GM11168 (cell line): ENCODE data around the gene USE1.

ENCODE experiments used
- in situ Hi-C: fragments of 300-500 bp; cut with MboI; formaldehyde crosslinking; loops from one replicate; pipeline ENCODE4 v1.12.0; 2022; ENCODE audit warnings: low sequenced_read_pairs; ENCODE audit not compliant: unreplicated experiment

USE1 gene

GRCh38 chr19:17249887-17250548 is 34.9 kb downstream of the USE1 start:
- in situ Hi-C loops: no loop called here

DNA sequence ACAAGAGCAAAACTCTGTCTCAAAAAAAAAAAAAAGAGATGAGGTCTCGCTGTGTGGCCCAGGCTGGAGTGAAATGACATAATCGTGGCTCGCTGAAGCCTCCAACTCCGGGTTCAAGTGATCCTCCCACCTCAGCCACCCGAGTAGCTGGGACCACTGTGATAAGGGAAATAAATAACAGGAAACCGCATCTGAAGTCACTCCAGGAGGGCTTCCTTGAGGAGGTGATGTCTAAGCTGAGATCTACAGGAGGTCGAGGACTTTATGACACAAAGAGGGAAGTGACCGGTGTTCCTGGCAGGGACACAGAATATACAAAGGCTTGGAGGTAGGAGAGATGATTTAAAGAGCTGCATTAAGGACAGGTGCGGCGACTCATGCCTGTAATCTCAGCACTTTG is 39.5 kb downstream of the USE1 start:
- in situ Hi-C loops: no loop called here

DNA sequence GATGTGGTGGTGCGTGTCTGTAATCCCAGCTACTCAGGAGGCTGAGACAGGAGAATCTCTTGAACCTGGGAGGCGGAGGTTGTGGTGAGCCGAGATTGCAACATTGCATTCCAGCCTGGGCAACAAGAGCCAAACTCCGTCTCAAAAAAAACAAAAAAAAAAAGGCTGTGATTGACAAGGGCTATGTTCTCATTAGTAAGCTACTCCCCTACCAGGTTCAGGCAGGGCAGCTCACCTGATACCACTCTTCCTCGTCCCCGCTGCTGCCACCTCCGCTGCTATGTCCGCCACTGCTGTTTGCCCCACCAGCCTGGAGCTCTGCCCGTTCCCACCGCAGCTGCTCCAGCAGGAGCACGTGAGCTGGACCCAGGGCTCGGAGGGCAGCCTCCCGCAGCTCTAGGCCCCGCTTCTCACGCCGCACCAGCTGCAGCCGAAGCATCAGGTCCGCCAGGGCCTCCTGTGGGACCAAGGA is 40.0 kb downstream of the USE1 start:
- in situ Hi-C loops: no loop called here

DNA sequence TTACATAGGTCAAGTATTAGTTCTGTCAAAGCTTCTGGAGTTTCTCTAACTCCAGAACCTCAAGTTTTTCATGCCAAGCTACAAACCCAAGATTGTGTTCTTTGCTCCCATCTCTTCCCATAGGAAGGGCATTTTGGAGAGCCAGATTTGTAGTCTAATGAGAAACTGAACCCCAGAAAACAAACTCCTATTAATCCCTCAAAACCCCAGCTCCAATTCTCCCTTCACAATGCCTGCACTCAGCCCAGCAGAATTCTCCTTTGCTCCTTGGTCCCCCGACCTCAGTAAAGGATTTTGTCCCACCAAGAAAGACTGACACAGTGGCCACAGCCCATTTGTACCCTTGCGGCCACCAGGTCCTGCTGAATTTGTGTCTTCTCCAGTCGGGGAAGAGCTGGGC is 41.0 kb downstream of the USE1 start:
- in situ Hi-C loops: no loop called here

DNA sequence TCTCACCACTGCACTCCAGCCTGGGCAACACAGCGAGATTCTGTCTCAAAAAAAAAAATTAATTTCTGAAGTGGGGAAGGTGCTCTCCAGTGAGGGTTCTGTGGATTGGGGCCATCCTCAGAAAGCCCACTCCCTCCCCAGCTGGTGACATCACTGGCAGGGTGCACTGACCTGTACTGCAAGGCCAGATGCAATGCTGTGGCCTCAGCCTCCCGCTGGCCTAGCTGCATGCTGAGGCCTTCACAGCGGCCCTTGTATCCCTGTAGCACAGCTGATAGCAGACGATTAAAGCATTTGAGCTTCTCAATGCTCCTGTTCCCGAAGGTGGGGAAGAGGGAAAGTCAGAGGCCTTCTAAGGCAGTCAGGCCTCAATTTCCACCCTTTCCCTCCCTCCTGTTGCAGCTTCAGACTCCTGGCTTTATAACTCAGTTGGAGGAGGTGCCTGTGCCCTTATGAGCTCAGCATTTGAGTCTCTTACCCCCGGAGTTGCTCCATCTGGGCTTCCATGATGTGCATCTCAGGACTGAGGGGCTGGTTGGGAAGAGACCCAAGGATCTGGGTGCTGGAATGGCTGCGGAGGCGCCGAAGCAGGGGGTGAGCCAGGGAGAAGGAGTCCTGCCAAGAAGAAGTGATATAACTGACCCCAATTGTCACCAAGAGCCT is 44.1 kb downstream of the USE1 start:
- in situ Hi-C loops: no loop called here

DNA sequence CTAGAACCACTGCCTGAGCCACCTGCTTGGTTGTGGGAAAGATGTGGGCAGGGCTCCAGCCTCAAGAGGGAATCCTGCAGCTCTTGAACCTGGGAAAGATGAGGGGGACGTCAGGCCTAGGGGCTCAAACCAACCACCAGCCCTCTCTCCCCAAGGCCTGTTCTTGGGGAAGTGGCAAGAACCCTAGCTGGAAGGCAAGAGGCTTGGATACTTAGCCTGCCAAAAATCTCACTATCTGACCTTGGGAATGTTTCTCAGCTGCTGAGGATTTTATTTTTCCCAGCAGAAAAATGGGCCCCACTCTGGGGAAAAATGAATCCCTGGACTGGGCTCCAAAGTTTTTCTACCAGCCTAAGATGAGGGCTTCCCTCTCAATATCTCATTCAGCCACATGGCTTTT is 44.8 kb downstream of the USE1 start:
- in situ Hi-C loops: no loop called here

GRCh38 chr19:17260842-17261325 is 45.7 kb downstream of the USE1 start:
- in situ Hi-C loops: no loop called here

DNA sequence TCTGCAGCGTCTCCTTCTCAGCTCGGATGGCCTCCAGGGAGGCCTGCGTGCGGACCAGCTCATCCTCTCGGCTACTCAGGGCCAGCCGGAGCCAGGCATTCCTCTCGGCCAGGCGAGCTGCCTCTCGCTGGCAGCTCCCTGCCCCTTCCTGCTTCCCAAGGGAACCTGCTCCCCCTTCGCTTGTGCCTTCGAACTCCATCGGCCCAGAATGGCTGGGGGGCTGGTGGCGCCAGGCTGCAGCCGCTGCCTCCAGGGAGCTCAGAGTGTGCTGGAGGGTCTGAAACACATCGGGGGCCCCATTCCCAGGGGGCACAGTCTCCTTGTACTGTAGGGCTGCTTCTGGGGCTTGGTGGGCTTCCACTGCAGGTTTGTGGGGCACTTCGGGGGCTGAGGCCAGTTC is 47.4 kb downstream of the USE1 start:
- in situ Hi-C loops: no loop called here

DNA sequence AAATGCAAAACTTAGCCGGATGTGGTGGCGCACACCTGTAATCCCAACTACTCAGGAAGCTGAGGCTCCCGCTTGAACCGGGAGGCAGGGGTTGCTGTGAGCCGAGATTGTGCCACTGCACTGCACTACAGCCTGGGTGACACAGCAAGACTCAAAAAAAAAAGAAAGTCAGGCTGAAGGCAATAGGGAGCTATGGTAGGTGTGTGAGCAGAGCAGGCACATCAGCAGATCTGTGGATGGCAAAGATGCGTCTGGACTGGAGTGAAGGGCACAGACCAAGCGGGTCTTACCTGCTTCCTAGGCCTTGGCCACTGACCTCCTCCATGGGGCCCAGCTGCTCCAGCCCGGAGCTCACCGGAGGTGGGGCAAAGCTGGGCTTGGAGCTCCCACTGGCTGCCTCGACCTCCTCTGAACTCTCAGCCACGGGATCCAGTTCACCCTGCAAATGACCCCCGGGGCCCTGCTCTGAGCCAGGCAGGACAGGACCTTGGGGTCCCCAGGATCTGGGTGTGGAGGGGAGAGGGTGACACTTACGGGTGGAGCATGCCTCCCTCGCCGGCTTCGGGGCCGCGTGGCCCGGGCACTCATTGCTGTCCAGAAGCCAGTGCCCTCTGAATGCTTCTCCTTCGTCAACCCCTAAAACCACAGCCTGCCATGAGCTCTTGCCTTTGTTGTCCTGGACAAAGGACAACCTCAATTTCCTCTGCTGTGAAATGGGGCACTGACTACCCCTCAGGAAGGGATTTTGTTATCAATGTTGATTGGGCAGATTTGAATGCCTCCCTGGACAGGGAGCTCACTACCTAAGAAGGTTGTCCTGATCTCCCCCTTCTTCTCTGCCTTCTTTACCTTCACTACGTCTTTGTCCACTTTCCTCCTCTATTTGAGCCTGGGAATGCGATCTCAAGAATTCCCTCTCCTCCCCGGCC is 48.8 kb downstream of the USE1 start:
- in situ Hi-C loops: no loop called here

- in situ Hi-C loops: no loop called here
These were observed 49.5 kb downstream of the USE1 start, which contains the start of gene USHBP1 for GRCh38 chr19:17264641-17264979. USHBP1 (minus strand) TSS chr19:17264745; CDS start chr19:17264299, 446 bp downstream.

GRCh38 chr19:17266026-17266425 is 50.9 kb downstream of the USE1 start:
- in situ Hi-C loops: no loop called here

DNA sequence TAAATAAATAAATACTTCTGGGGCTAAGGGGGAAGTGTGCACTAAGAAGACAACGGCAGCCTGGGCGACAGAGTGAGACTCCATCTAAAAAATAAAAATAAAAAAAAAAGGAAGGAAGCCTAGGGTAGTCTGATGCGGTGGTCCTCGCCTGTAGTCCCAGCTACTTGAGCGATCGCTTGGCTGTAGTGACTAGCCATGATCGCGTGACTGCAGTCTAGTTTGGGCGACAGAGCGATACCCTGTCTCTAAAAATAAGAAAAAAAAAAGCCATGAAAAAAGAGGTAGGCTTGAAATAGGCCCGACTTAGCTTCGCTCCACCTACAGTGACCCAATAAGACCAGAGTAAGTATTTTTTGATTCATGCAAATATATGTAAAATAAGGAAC is 51.4 kb downstream of the USE1 start:
- in situ Hi-C loops: no loop called here

- in situ Hi-C loops: no loop called here
These were observed 52.0 kb downstream of the USE1 start, which contains the start of gene BABAM1 for GRCh38 chr19:17266975-17267788. BABAM1 (plus strand) TSS chr19:17267443; CDS start chr19:17268807, 1,364 bp downstream.

- in situ Hi-C loops: no loop called here
These were observed 53.6 kb downstream of the USE1 start for GRCh38 chr19:17268754-17269153.
